D721Med (cell line): Measurements from ENCODE around the gene CHST13.
A peak's percentile ranks its signal among the peaks of the same experiment; 100 is the strongest.

Source experiments
- DNase-seq: peaks from one replicate; pipeline ENCODE4 v3.0.0; 2011; ENCODE audit warnings: low spot score; ENCODE audit not compliant: insufficient read length
- FAIRE-seq: peaks from 2 replicates; lab custom pipeline; 2011; peaks lifted over from hg19 to GRCh38; lab: Jason Lieb, UNC
- CTCF ChIP-seq: IDR thresholded peaks from 2 replicates; pipeline ENCODE4 v1.5.1; 2012; ENCODE audit warnings: mild to moderate bottlenecking, control low read depth; ENCODE audit not compliant: insufficient read depth; ENCODE audit errors: missing control alignments

The CHST13 gene

GRCh38 chr3:126500016-126500415, 23.9 kb upstream of the CHST13 start:
- no peak for FAIRE-seq
- TF ChIP-seq CTCF, result no peak
- DNase-seq, result no peak

DNA sequence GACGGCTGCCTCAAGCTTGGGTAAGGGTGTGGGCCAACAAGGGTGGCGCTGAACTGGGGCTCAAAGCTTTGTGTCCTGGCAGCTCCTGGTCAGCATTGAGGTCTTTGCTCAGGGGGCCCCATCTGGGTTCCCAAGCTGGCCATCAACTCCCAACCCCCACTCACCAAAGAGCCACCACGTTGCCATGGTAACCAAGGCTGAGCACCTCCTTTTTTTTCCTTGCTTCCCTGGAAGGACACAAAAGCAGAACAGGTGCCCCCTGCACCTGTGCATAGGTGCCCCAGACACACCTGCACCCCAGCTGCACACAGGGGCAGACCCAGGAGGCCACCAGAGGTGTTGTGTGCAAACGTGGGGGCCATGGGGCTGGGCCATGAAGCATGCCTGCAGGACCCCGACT, 22.9 kb upstream of the CHST13 start:
- no peak for FAIRE-seq
- TF ChIP-seq CTCF, result no peak
- no peak for DNase-seq

DNA sequence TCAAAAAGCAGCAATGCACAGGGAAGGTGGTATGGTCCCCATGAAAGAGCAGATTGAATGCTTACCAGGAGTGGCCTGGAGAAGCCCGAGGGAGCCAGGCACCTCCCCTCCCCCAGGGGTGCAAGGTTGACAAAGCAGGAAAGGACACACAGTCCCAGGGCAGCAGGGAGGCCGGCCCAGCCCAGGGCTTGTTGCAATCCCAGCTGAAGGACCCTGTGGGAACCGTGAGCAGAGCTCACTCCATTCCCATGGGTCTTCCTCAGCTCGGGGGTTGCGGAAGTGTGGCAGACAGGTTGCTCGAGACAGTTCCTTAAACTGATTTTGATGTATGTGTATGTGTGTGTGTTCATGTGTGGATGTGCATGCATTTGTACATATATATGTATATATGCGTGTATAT, 22.2 kb upstream of the CHST13 start:
- TF ChIP-seq CTCF, result no peak
- DNase-seq (no peak), FAIRE-seq (no peak)

GRCh38 chr3:126502656-126503055, 21.3 kb upstream of the CHST13 start:
- no peak for TF ChIP-seq CTCF
- FAIRE-seq, result peak; percentile 77
- DNase-seq, result no peak

DNA sequence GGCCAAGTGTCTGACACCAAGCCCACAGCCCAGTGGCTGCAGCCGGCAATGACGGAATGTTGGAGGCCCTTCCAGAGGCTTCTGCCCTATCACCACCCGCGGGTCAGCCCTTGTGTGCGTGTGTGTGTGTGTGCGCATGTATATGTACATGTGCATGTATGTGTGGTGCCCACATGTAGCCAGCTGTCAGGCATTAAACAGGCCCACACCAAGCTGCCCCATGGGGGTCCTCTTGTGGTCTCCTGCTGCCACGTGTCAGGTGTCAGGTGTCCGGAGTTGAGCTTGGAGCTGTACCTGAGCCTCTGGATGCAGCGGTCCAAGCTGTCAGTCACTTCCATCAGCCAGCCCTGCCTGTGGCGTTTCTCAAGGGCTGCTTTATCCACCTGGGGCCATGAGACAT, 20.3 kb upstream of the CHST13 start:
- FAIRE-seq, result no peak
- no peak for TF ChIP-seq CTCF

GRCh38 chr3:126507886-126508285, 16.1 kb upstream of the CHST13 start:
- DNase-seq, result no peak
- no peak for FAIRE-seq
- TF ChIP-seq CTCF, result no peak

More for the DNA sequence above, 20.3 kb upstream of the CHST13 start:
- no peak for DNase-seq

DNA sequence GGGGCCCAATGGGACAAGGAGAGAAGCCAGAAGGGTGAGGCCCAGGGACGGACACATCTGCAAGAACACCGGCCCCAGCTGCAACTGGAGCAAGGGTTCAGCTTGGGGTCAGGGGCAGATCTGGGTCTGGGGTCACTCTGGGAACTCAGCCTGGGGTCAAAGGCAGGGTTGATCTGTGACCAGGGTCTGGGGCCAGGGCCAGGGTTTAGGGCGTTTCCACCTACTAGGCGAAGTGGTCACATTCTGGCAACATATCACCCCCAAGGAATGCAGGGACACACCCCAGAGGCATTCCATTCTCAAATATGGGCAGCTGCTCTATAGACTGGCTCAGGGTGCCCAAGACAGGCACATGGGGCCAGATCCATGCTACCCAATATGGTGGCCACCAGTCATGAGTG, 15.4 kb upstream of the CHST13 start:
- no peak for DNase-seq
- TF ChIP-seq CTCF, result no peak
- FAIRE-seq, result no peak
